ENCODE results near the gene CCL1. TPM values are rescaled to one million over a fixed set of nuclear protein-coding genes. Genes with fewer than 3 reads are reported as not detected.

CCL1 gene
- total RNA-seq, 1 experiment from 2014 or later: not detected

Other genes starting within 250 kb of the CCL1 start
- 2.5 to 5.3 TPM (median 2.7 TPM) in 3 replicates for gene CCL2, start 107.9 kb downstream of the CCL1 start, total RNA-seq (2021)
- gene CCL7, start 93.0 kb downstream of the CCL1 start, total RNA-seq (2021): not detected in 3 replicates
- gene CCL11, start 77.5 kb downstream of the CCL1 start, total RNA-seq (2021): not detected in 3 replicates
- gene CCL8, start 43.8 kb downstream of the CCL1 start, total RNA-seq (2021): not detected in 3 replicates
- not detected in 3 replicates for gene CCL13, start 6.8 kb downstream of the CCL1 start, total RNA-seq (2021)
- 1.2 to 2.3 TPM (median 2.0 TPM) in 3 replicates for gene TMEM132E, start 216.3 kb upstream of the CCL1 start, total RNA-seq (2021)

All from WTC11 (cell line).